IPS-11a (cell line): Measurements from ENCODE around the gene DIDO1.

Experiments used
- H3K4me3 ChIP-seq: one replicate; pipeline ENCODE4 v1.5.1; 2013; ENCODE audit warnings: low read depth, low read length, control low read depth

Gene DIDO1

GRCh38 chr20:62926229-62927127 is at the start of gene DIDO1:
DIDO1 (minus strand) TSS chr20:62926505.
- H3K4me3 ChIP-seq: peak within 1 kb of the TSS; percentile 87

- H3K4me3 ChIP-seq: no peak overlapping the region
These were observed 49.0 kb upstream of the DIDO1 start for GRCh38 chr20:62975251-62975760.

- H3K4me3 ChIP-seq: no peak overlapping the region
These were observed 46.8 kb upstream of the DIDO1 start for GRCh38 chr20:62972845-62973745.

- H3K4me3 ChIP-seq: no peak overlapping the region
These were observed 45.9 kb upstream of the DIDO1 start for GRCh38 chr20:62971950-62972844.

GRCh38 chr20:62971211-62971949 is 45.1 kb upstream of the DIDO1 start:
- no peak overlapping the region for H3K4me3 ChIP-seq

GRCh38 chr20:62970307-62971210 is 44.3 kb upstream of the DIDO1 start:
- H3K4me3 ChIP-seq: no peak overlapping the region

GRCh38 chr20:62969939-62970306 is 43.6 kb upstream of the DIDO1 start:
- no peak overlapping the region for H3K4me3 ChIP-seq

GRCh38 chr20:62969179-62969760 is 43.0 kb upstream of the DIDO1 start:
- no peak overlapping the region for H3K4me3 ChIP-seq

- H3K4me3 ChIP-seq: no peak overlapping the region
These were observed 42.3 kb upstream of the DIDO1 start for GRCh38 chr20:62968378-62969178.

GRCh38 chr20:62967628-62968351 is 41.5 kb upstream of the DIDO1 start:
- no peak overlapping the region for H3K4me3 ChIP-seq

GRCh38 chr20:62967149-62967501 is 40.8 kb upstream of the DIDO1 start:
- no peak overlapping the region for H3K4me3 ChIP-seq

- H3K4me3 ChIP-seq: no peak overlapping the region
These were observed 40.2 kb upstream of the DIDO1 start for GRCh38 chr20:62966212-62967148.

- H3K4me3 ChIP-seq: no peak overlapping the region
These were observed 39.1 kb upstream of the DIDO1 start for GRCh38 chr20:62965363-62965771.

- no peak overlapping the region for H3K4me3 ChIP-seq
These were observed 38.4 kb upstream of the DIDO1 start for GRCh38 chr20:62964700-62965099.

- H3K4me3 ChIP-seq: no peak overlapping the region
These were observed 37.5 kb upstream of the DIDO1 start for GRCh38 chr20:62963614-62964397.
